Activated naive CD4-positive, alpha-beta T cell treated with anti-CD3 and anti-CD28 coated beads, Interleukin-2, amount 10 ng/mL, durations not matched to agents 7 days and 5 days (primary cell): ENCODE measurements around the gene ZBTB26.
A peak's percentile ranks its signal among the peaks of the same experiment; 100 is the strongest.
"Not testable (repeated sequence)": the region's sequence is repeated elsewhere in the genome, so short reads cannot be mapped to it uniquely, and the experiment has no call there.

ENCODE experiments used
- CTCF ChIA-PET: fragments of 350-600 bp; sonication (Branson Sonifier 250); formaldehyde crosslinking; loops from one replicate; lab custom pipeline; 2021; ENCODE audit warnings: antibody characterized with exemption; lab: Charles Lee
- DNase-seq: peaks from one replicate; pipeline ENCODE4 v3.0.0-alpha.2; 2020
- H3K27ac Mint-ChIP-seq: one replicate; pipeline ENCODE4 v1.8.0; 2021; ENCODE audit warnings: mild to moderate bottlenecking, moderate library complexity, mixed read lengths
- H3K27me3 Mint-ChIP-seq: one replicate; pipeline ENCODE4 v1.8.0; 2021; ENCODE audit warnings: mild to moderate bottlenecking, mixed read lengths
- H3K36me3 Mint-ChIP-seq: one replicate; pipeline ENCODE4 v1.8.0; 2021; ENCODE audit warnings: mixed read lengths
- H3K4me1 Mint-ChIP-seq: one replicate; pipeline ENCODE4 v1.8.0; 2021; ENCODE audit warnings: mixed read lengths
- H3K4me3 Mint-ChIP-seq: one replicate; pipeline ENCODE4 v1.8.0; 2021; ENCODE audit warnings: mild to moderate bottlenecking, moderate library complexity, mixed read lengths
- H3K9me3 Mint-ChIP-seq: one replicate; pipeline ENCODE4 v1.8.0; 2021; ENCODE audit warnings: mixed read lengths

Gene ZBTB26

DNA sequence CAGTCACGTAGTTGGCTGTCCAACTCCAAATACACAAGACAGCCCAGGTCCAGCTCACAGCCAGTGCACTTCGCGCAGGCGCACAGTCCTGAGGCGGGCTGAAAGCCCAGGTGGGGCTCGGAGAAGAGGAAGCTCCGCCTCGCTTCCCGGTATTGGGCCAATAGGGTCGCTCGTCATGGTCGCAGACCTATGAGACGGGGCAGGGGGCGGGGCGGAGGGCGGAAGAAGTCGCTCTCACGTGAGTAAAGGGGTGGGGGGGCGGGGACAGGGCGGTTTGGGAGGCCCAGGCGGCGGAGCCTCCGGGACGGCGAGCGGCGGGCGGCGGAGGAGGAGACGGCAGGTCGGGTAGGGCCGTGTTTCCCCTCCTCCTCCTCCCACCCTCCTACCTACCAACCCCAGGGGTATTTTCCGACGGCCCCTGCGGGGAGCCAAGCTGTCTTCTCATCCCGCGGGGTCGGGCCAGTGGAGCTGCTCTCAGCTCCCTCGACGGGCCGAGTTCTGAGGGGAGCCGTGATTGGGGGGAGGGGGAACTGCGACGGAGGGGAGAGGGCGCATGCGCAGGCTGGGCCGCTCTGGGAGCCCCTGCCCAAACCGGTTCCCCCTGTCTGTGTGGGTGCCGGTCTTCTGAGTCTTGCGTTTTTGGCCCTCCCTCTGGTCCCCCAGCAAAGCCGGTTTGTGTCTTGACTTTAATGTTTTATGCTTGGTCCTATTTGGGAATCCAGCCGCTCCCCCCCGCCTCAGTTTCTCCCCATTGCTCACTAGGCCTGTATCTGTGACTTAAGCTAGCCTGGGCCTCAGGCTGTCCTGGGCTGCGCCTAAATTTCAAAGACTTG is 9.7 kb upstream of the ZBTB26 start, which contains the start of gene RABGAP1:
RABGAP1 (plus strand) TSS at position 272 of the 833 bp plus-strand sequence. CDS start 16,040 bp downstream, outside the sequence.
- H3K4me3 Mint-ChIP-seq = peak within 1 kb of the TSS; percentile 97
- no peaks in the 10 kb centered on the region for H3K27me3 Mint-ChIP-seq
- H3K27ac Mint-ChIP-seq = peak within 1 kb of the TSS; percentile 92
- CTCF ChIA-PET = interaction anchor here (0.7 kb wide), 1 partner anchor 24 kb away, joined by 3 read pairs; no protein-coding TSS in a partner anchor
- H3K36me3 Mint-ChIP-seq = peaks cover 20% of the 10 kb centered on the region
- peaks cover 40% of the 10 kb centered on the region for H3K4me1 Mint-ChIP-seq
- DNase-seq = peak; percentile 99
- H3K9me3 Mint-ChIP-seq = no peaks in the 10 kb centered on the region

DNA sequence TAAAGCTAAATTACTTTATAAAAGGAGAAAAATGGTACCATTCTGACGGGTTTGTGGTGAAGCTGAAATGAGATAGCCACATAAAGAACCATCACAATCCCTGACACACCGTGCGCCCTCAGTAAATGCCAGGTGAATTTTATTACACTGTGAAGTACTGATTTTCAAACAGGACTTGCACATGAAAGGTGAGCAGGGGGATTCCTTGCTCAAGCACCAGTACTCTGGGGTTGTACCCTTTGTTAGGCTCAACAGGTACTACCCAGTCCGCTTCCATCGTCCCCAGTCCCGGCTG is 9.1 kb upstream of the ZBTB26 start:
- CTCF ChIA-PET = interaction anchor here (0.7 kb wide), 1 partner anchor 23 kb away, joined by 3 read pairs; no protein-coding TSS in a partner anchor
- H3K4me1 Mint-ChIP-seq = peaks cover 34% of the 10 kb centered on the region
- no peaks in the 10 kb centered on the region for H3K27me3 Mint-ChIP-seq
- peak overlapping the region; percentile 97 for H3K4me3 Mint-ChIP-seq
- H3K27ac Mint-ChIP-seq = peak overlapping the region; percentile 73
- H3K36me3 Mint-ChIP-seq = peaks cover 17% of the 10 kb centered on the region
- DNase-seq = no peak
- H3K9me3 Mint-ChIP-seq = no peaks in the 10 kb centered on the region

- CTCF ChIA-PET = no interaction called here
- H3K4me3 Mint-ChIP-seq = no peak overlapping the region
- no peak for DNase-seq
- H3K36me3 Mint-ChIP-seq = peaks cover 18% of the 10 kb centered on the region
- peak overlapping the region; percentile 14 for H3K27ac Mint-ChIP-seq
- peaks cover 32% of the 10 kb centered on the region for H3K4me1 Mint-ChIP-seq
- no peaks in the 10 kb centered on the region for H3K27me3 Mint-ChIP-seq
- no peaks in the 10 kb centered on the region for H3K9me3 Mint-ChIP-seq
Observed at GRCh38 chr9:122939601-122940000, 8.3 kb upstream of the ZBTB26 start.

DNA sequence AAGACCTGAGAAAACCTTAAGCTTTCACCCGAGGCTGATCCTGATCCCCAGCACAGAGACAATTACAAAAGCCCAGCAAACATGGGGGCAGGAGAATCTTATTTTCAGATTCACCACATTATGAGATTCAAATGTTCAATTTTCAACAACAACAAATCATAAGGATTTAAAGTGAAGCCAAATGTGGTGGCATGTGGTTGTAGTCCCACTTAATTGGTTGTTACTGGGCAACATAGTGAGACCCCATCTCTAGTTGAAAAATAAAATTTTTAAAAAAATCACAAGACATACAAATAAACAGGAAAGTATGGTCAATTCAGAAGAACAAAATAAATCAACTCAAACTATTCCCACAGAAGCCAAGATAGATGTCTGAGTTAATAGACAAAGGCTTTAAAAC is 5.6 kb upstream of the ZBTB26 start:
- CTCF ChIA-PET = no interaction called here
- H3K4me1 Mint-ChIP-seq = peaks cover 29% of the 10 kb centered on the region
- no peak for DNase-seq
- no peaks in the 10 kb centered on the region for H3K27me3 Mint-ChIP-seq
- no peak overlapping the region for H3K4me3 Mint-ChIP-seq
- no peaks in the 10 kb centered on the region for H3K9me3 Mint-ChIP-seq
- H3K36me3 Mint-ChIP-seq = peaks cover 21% of the 10 kb centered on the region
- H3K27ac Mint-ChIP-seq = no peak overlapping the region

GRCh38 chr9:122936464-122936863 is 5.2 kb upstream of the ZBTB26 start:
- Mint-ChIP-seq H3K4me3 (no peak overlapping the region), H3K9me3 (no peaks in the 10 kb centered on the region), H3K27ac (no peak overlapping the region), H3K36me3 (peaks cover 23% of the 10 kb centered on the region), H3K4me1 (peaks cover 27% of the 10 kb centered on the region), H3K27me3 (no peaks in the 10 kb centered on the region)
- DNase-seq = no peak
- CTCF ChIA-PET = no interaction called here

DNA sequence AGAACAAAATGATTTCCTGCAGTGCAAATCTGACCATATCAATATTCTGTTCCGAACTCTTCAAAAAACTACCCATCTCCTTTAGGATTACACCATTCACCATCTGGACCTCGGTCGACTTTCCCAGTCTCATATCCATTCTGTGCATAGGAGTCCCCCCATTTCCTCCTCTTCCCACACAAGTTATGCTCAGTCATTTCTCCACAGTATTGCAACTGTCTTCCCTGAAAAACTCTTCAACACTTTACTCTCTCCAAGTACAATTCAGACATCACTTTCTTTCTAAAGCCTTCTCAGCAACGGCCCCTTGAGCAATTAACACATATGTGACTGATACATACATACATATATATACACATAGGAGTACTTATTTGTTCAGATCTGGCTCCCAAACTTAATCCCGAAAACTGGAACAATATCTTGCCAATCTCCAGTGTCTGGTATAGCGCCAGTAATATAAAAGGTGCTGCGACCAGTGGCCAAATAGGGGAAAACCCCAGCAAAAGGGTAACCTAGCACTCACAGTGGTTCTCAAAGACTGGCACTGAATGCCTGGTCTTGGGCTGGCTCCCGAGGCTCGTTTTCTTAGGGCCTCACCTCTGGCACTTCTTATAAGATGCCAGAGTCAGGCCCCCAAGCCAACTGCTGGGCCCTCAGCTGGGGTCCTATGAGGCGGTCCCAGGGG is 629 bp downstream of the ZBTB26 start:
- no peaks in the 10 kb centered on the region for H3K9me3 Mint-ChIP-seq
- peaks cover 16% of the 10 kb centered on the region for H3K4me1 Mint-ChIP-seq
- H3K27me3 Mint-ChIP-seq = no peaks in the 10 kb centered on the region
- H3K4me3 Mint-ChIP-seq = no peak overlapping the region
- peaks cover 8% of the 10 kb centered on the region for H3K36me3 Mint-ChIP-seq
- H3K27ac Mint-ChIP-seq = no peak overlapping the region
- CTCF ChIA-PET = interaction anchor here (1.3 to 1.7 kb wide), 2 partner anchors 60 to 96 kb away, joined by 3 to 4 read pairs; no protein-coding TSS in a partner anchor
- no peak for DNase-seq

GRCh38 chr9:122929796-122930354 is 1.4 kb downstream of the ZBTB26 start:
- Mint-ChIP-seq H3K4me3 (no peak overlapping the region), H3K27ac (no peak overlapping the region), H3K36me3 (peaks cover 5% of the 10 kb centered on the region), H3K9me3 (no peaks in the 10 kb centered on the region), H3K27me3 (no peaks in the 10 kb centered on the region), H3K4me1 (peaks cover 13% of the 10 kb centered on the region)
- no peak for DNase-seq
- CTCF ChIA-PET = interaction anchor here (0.6 to 1.4 kb wide), 2 partner anchors 61 to 708 kb away, joined by 4 to 7 read pairs; no protein-coding TSS in a partner anchor

DNA sequence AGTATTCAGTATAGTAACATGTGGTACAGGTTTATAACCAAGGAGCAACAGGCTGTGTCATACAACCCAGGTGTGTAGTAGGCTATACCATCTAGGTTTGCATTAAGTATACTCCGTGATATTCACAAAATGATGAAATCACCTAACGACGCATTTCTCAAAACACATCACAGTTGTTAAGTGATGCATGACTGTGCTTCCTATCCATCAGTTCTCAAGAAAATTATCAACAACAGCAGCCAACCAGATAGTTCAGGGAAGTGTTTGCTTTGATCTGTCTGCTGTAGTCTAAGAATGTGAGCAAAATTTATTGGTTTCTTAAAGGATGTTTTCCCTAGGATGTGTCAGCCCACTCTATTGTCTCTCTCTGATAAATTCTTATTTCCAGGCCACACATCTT is 7.4 kb downstream of the ZBTB26 start:
- CTCF ChIA-PET = interaction anchor here (1.8 kb wide), 1 partner anchor 9 kb away, joined by 4 read pairs; no protein-coding TSS in a partner anchor
- DNase-seq = no peak
- H3K4me3 Mint-ChIP-seq = no peak overlapping the region
- H3K4me1 Mint-ChIP-seq = no peaks in the 10 kb centered on the region
- H3K9me3 Mint-ChIP-seq = no peaks in the 10 kb centered on the region
- no peaks in the 10 kb centered on the region for H3K27me3 Mint-ChIP-seq
- peaks cover 16% of the 10 kb centered on the region for H3K36me3 Mint-ChIP-seq
- no peak overlapping the region for H3K27ac Mint-ChIP-seq

- no peak overlapping the region for H3K27ac Mint-ChIP-seq
- H3K4me3 Mint-ChIP-seq = no peak overlapping the region
- no peaks in the 10 kb centered on the region for H3K27me3 Mint-ChIP-seq
- CTCF ChIA-PET = no interaction called here
- no peaks in the 10 kb centered on the region for H3K9me3 Mint-ChIP-seq
- H3K36me3 Mint-ChIP-seq = peaks cover 18% of the 10 kb centered on the region
- H3K4me1 Mint-ChIP-seq = no peaks in the 10 kb centered on the region
- DNase-seq = no peak
Observed at GRCh38 chr9:122922713-122923112, 8.6 kb downstream of the ZBTB26 start.

GRCh38 chr9:122918310-122918709 is 13.0 kb downstream of the ZBTB26 start:
- no peak for DNase-seq
- H3K36me3 Mint-ChIP-seq = peaks cover 26% of the 10 kb centered on the region
- no peaks in the 10 kb centered on the region for H3K9me3 Mint-ChIP-seq
- no peak overlapping the region for H3K27ac Mint-ChIP-seq
- CTCF ChIA-PET = no interaction called here
- no peaks in the 10 kb centered on the region for H3K27me3 Mint-ChIP-seq
- H3K4me1 Mint-ChIP-seq = peaks cover 5% of the 10 kb centered on the region
- H3K4me3 Mint-ChIP-seq = no peak overlapping the region

DNA sequence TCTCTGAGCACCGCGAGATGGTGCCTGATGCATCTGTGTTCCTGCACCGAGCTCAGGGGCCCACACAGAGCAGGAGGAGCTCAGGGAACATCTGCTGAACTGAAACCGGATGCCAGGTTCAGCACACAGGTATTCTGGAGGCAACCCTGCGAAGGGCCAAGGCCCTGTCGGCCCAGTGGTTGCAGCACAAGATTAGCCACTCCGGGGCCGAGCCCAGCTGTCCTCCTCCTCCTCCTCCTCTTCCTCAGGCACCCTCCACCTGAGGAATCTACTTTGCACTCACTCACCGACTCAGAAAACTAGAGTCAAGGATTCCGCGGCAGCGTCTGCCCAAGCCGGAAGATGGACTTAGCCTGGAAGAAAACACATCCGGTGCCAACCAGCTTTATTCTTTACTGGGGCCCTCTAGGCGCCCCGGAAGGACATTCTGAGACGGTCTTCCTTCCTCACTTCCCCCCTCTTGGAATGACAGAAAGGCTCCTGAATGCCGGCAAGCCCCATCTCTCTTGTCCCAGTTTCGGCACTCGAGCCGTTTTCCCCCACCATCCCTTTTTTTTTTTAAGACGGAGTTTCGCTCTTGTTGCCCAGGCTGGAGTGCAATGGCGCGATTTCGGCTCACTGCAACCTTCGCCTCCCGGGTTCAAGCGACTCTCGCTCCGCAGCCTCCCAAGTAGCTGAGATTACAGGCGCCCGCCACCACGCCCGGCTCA is 18.2 kb downstream of the ZBTB26 start, which contains the start of gene ZBTB6:
ZBTB6 (minus strand) TSS at position 360 of the 710 bp plus-strand sequence. CDS start 1,251 bp downstream, outside the sequence.
- H3K4me1 Mint-ChIP-seq = peaks cover 32% of the 10 kb centered on the region
- no peaks in the 10 kb centered on the region for H3K9me3 Mint-ChIP-seq
- peak; percentile 84 for DNase-seq
- no peaks in the 10 kb centered on the region for H3K27me3 Mint-ChIP-seq
- H3K36me3 Mint-ChIP-seq = peaks cover 44% of the 10 kb centered on the region
- peak within 1 kb of the TSS; percentile 100 for H3K27ac Mint-ChIP-seq
- peak within 1 kb of the TSS; percentile 96 for H3K4me3 Mint-ChIP-seq
- CTCF ChIA-PET = interaction anchor here (0.7 to 1.3 kb wide), 3 partner anchors 78 to 449 kb away, joined by 3 to 8 read pairs (median 4); no protein-coding TSS in a partner anchor

- no peak for DNase-seq
- CTCF ChIA-PET = interaction anchor here (0.9 to 1.3 kb wide), 2 partner anchors 78 to 448 kb away, joined by 4 to 8 read pairs; no protein-coding TSS in a partner anchor
- Mint-ChIP-seq H3K27ac (peak overlapping the region; percentile 100), H3K36me3 (peaks cover 48% of the 10 kb centered on the region), H3K9me3 (no peaks in the 10 kb centered on the region), H3K27me3 (no peaks in the 10 kb centered on the region), H3K4me1 (peaks cover 32% of the 10 kb centered on the region), H3K4me3 (peak overlapping the region; percentile 96)
Observed at GRCh38 chr9:122912671-122912963, 18.7 kb downstream of the ZBTB26 start.

DNA sequence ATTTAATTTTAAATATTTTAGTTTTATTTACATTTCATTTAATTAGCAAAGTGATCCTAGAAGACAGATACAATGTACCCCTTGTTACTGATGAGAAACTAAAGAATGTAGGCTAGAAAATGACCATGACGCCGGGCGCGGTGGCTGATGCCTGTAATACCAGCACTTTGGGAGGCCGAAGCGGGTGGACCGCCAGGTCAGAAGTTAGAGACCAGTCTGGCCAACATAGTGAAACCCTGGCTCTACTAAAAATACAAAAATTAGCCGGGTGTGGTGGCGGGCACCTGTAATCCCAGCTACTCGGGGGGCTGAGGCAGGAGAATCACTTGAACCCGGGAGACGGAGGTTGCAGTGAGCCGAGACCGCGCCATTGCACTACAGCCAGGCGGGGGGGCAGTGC is 25.2 kb downstream of the ZBTB26 start:
- peaks cover 33% of the 10 kb centered on the region for H3K36me3 Mint-ChIP-seq
- H3K9me3 Mint-ChIP-seq, H3K27ac Mint-ChIP-seq, H3K4me3 Mint-ChIP-seq, CTCF ChIA-PET, DNase-seq, H3K27me3 Mint-ChIP-seq: not testable (repeated sequence)
- peaks cover 28% of the 10 kb centered on the region for H3K4me1 Mint-ChIP-seq
